HepG2 (cell line): ENCODE data around the gene SORBS2. TPM values are rescaled to one million over a fixed set of nuclear protein-coding genes. Genes with fewer than 3 reads are reported as not detected.

Source experiments
- ATAC-seq: fragments of 200-7000 bp; cut with Tn5 transposase; 3 replicates; pipeline ENCODE4 v1.9.1; 2020; ENCODE audit warnings: mild to moderate bottlenecking, moderate library complexity
- BruUV-seq: library from RNA; stranded (reverse); fragments of 400-500 nt; replicated peaks from 2 replicates; lab custom pipeline; 2021; lab: Mats Ljungman, UMichigan
- CTCF ChIA-PET: fragments of 300-600 bp; formaldehyde crosslinking; extraction: SDS; loops from one replicate; lab custom pipeline; 2021; ENCODE audit warnings: low total read pairs, inconsistent platforms, low intra/inter-chr PET ratio; lab: Yijun Ruan, JAX
- POLR2A ChIA-PET: fragments of 350-600 bp; sonication (Branson Sonifier 250); formaldehyde crosslinking; loops from one replicate; lab custom pipeline; 2020; ENCODE audit warnings: antibody characterized with exemption, inconsistent platforms; lab: Yijun Ruan, JAX
- DNase-seq: peaks from one replicate; pipeline ENCODE4 v3.0.0-alpha.2; 2015; ENCODE audit warnings: low spot score
- FAIRE-seq: peaks from 3 replicates; lab custom pipeline; 2011; peaks lifted over from hg19 to GRCh38; lab: Jason Lieb, UNC
- H2AFZ ChIP-seq: one replicate; pipeline ENCODE4 v1.6.1; 2011; ENCODE audit warnings: low read length, inconsistent platforms
- H3K27ac ChIP-seq: fragments of 300-600 bp; 3 replicates; pipeline ENCODE4 v1.8.0; 2011; ENCODE audit warnings: mixed run types, mild to moderate bottlenecking, mixed read lengths, low read length, inconsistent platforms; ENCODE audit not compliant: insufficient read depth; ENCODE audit errors: extremely low read length
- H3K27me3 ChIP-seq, 2 experiments: fragments of 200-600 bp in 1 of 2; 2 replicates in 1 of 2; 3 replicates in 1 of 2; pipeline versions ENCODE4 v1.6.0 to v1.8.0; 2011; ENCODE audit warnings: low read length in 2 of 2, mild to moderate bottlenecking in 2 of 2, moderate library complexity in 2 of 2, inconsistent platforms in 1 of 2; ENCODE audit not compliant: insufficient read depth in 2 of 2, control insufficient read depth in 1 of 2
- H3K36me3 ChIP-seq, 2 experiments: fragments of 200-600 bp in 1 of 2; replicated peaks in 1 of 2; 2 replicates in 1 of 2; 3 replicates in 1 of 2; pipeline versions ENCODE4 v1.5.1 to v1.8.0; 2011; ENCODE audit warnings: low read length in 2 of 2, inconsistent platforms in 1 of 2; ENCODE audit not compliant: insufficient read depth in 2 of 2, control insufficient read depth in 1 of 2
- H3K4me1 ChIP-seq: 2 replicates; pipeline ENCODE4 v1.5.1; 2012; ENCODE audit warnings: low read length, inconsistent platforms; ENCODE audit not compliant: insufficient read depth
- H3K4me2 ChIP-seq: 2 replicates; pipeline ENCODE4 v1.6.0; 2011; ENCODE audit warnings: low read depth, low read length, inconsistent platforms
- H3K4me3 ChIP-seq, 3 experiments: fragments of 200-600 bp in 1 of 3; sonication (generic), shearing (Covaris generic) in 1 of 3; replicated peaks in 1 of 3; 2 replicates each; pipeline ENCODE4 v1.5.1; 2011 to 2016; ENCODE audit warnings: low read length in 3 of 3, inconsistent platforms in 2 of 3, low read depth in 2 of 3, mild to moderate bottlenecking in 2 of 3, control low read depth in 1 of 3, mixed read lengths in 1 of 3; ENCODE audit not compliant: insufficient read depth in 1 of 3
- H3K79me2 ChIP-seq: one replicate; pipeline ENCODE4 v1.6.1; 2011; ENCODE audit warnings: low read length, inconsistent platforms; ENCODE audit not compliant: insufficient read depth
- H3K9ac ChIP-seq: 2 replicates; pipeline ENCODE4 v1.6.0; 2011; ENCODE audit warnings: mild to moderate bottlenecking, low read depth, low read length, inconsistent platforms; ENCODE audit not compliant: insufficient read depth
- H3K9me3 ChIP-seq: 2 replicates; pipeline ENCODE4 v1.5.1; 2012; ENCODE audit warnings: mild to moderate bottlenecking, low read length
- H4K20me1 ChIP-seq: 2 replicates; pipeline ENCODE4 v1.6.0; 2011; ENCODE audit warnings: inconsistent platforms, mild to moderate bottlenecking, low read length, moderate library complexity; ENCODE audit not compliant: insufficient read depth
- HNRNPK ChIP-seq: fragments of 200-400 bp; formaldehyde crosslinking; IDR thresholded peaks from 2 replicates; pipeline ENCODE4 v1.6.1; 2018; ENCODE audit warnings: low read length, low read depth, moderate library complexity, mild to moderate bottlenecking; ENCODE audit not compliant: poor library complexity, severe bottlenecking
- HOXA7 ChIP-seq: sonication (generic); formaldehyde crosslinking; IDR thresholded peaks from 2 replicates; pipeline ENCODE4 v1.8.1; 2022; ENCODE audit warnings: mild to moderate bottlenecking, missing genetic modification reagents, moderate library complexity
- IKZF1 ChIP-seq: fragments of 450-650 bp; IDR thresholded peaks from 2 replicates; pipeline ENCODE4 v1.7.1; 2016
- KAT8 ChIP-seq: IDR thresholded peaks from 2 replicates; pipeline ENCODE4 v1.6.1; 2016; ENCODE audit warnings: missing genetic modification reagents, missing compliant biosample characterization
- KMT2B ChIP-seq: IDR thresholded peaks from 2 replicates; pipeline ENCODE4 v1.6.1; 2016; ENCODE audit warnings: missing genetic modification reagents, missing compliant biosample characterization
- MAFK ChIP-seq, 2 experiments: IDR thresholded peaks in 1 of 2; conservative IDR thresholded peaks in 1 of 2; 2 replicates each; pipeline ENCODE4 v1.6.1; 2011; ENCODE audit warnings: improper control_type of control experiment in 2 of 2, low read length in 2 of 2
- RAD51 ChIP-seq: fragments of 450-650 bp; IDR thresholded peaks from 2 replicates; pipeline ENCODE4 v1.6.1; 2016; ENCODE audit warnings: borderline replicate concordance
- ZBTB7B ChIP-seq: sonication (generic); formaldehyde crosslinking; IDR thresholded peaks from 2 replicates; pipeline ENCODE4 v1.4.0; 2020; ENCODE audit warnings: missing genetic modification reagents
- ZNF256 ChIP-seq: sonication (generic); formaldehyde crosslinking; conservative IDR thresholded peaks from 2 replicates; pipeline ENCODE4 v1.4.0; 2020; ENCODE audit warnings: missing genetic modification reagents
- ZNF318 ChIP-seq: sonication (generic); formaldehyde crosslinking; IDR thresholded peaks from 2 replicates; pipeline ENCODE4 v1.4.0; 2020; ENCODE audit warnings: mild to moderate bottlenecking, missing genetic modification reagents
- ZNF460 ChIP-seq: sonication (generic); formaldehyde crosslinking; IDR thresholded peaks from 2 replicates; pipeline ENCODE4 v1.5.1; 2020; ENCODE audit warnings: missing genetic modification reagents, mild to moderate bottlenecking, borderline replicate concordance
- ZNF570 ChIP-seq: sonication (generic); formaldehyde crosslinking; IDR thresholded peaks from 2 replicates; pipeline ENCODE4 v1.4.0; 2020; ENCODE audit warnings: mild to moderate bottlenecking, missing genetic modification reagents, borderline replicate concordance
- WGBS: methylation state at CpG from one replicate; pipeline ENCODE4 v1.1.6; 2017; ENCODE audit warnings: low lambda C conversion rate; 5-methylcytosine and 5-hydroxymethylcytosine counted together
- in situ Hi-C: cut with HindIII; loops from 2 replicates; pipeline ENCODE4 v1.10.0; 2017; ENCODE audit warnings: low pct_unique_long_range_greater_than_20kb; ENCODE audit not compliant: extremely low pct_ligation_motif_present
- intact Hi-C: fragments of 100-400 bp; cut with micrococcal nuclease; formaldehyde crosslinking; loops from one replicate; pipeline ENCODE4 v1.10.0; 2022; ENCODE audit not compliant: unreplicated experiment
- polyA plus RNA-seq, 8 experiments: library from polyadenylated mRNA; depleted of rRNA in 3 of 8; stranded (reverse) in 7 of 8; unstranded in 1 of 8; fragments of >200 nt; fragmentation: Illumina TruSeq in 4 of 8; extraction: Trizol in 4 of 8; gene quantifications; 2 replicates each; pipeline versions ENCODE4 v1.2.1 to v1.2.3, GENCODE V29; 2011 to 2016; ENCODE audit warnings: low read depth in 4 of 8, missing spikeins in 1 of 8, mixed read lengths in 1 of 8; ENCODE audit not compliant: insufficient read depth in 1 of 8
- total RNA-seq, 5 experiments: library from RNA; depleted of rRNA; stranded (reverse); fragments of >200 nt; fragmentation: Illumina TruSeq; extraction: Trizol; gene quantifications; 2 replicates each; pipeline ENCODE4 v1.2.3, GENCODE V29; 2016; ENCODE audit warnings: low read depth in 1 of 5

Gene SORBS2
- total and polyA plus RNA-seq, 2 of the 13 experiments (the other 11 are each of a cell fraction or from before 2014, with no cell fraction given): 25.0 to 80.5 TPM

- H2AFZ ChIP-seq: no peak overlapping the region
- in situ Hi-C loops: no loop called here
- 91% methylated on average over 1 of the region's 1 CpG for WGBS
Measured at GRCh38 chr4:185744488-185744862, 67.5 kb downstream of the SORBS2 start.

GRCh38 chr4:185743722-185744487 is 68.1 kb downstream of the SORBS2 start:
- CTCF ChIA-PET: no interaction called here
- H3K27ac ChIP-seq: no peak overlapping the region
- TF ChIP-seq ZNF570 (CRISPR knock-in tag) (no peak), HOXA7 (no peak), ZBTB7B (CRISPR knock-in tag) (no peak), MAFK (conservative IDR thresholded peaks at IDR 0.05 in 1 of 2, IDR thresholded peaks at IDR 0.05 in 1 of 2; ENCODE audit: low read length in 2 of 2) (peak; percentile 53 to 60; a peak in 3 of 4 replicates), ZNF256 (no peak), HNRNPK (peak; percentile 32), ZNF318 (CRISPR knock-in tag) (no peak)

More at GRCh38 chr4:185744488-185744862, 67.5 kb downstream of the SORBS2 start:
- Histone ChIP-seq H3K4me3 (no peak overlapping the region), H3K4me2 (no peak overlapping the region), H3K27ac (no peak overlapping the region), H3K27me3 (no peaks in the 10 kb centered on the region), H3K9me3 (no peaks in the 10 kb centered on the region), H3K9ac (no peak overlapping the region), H4K20me1 (no peaks in the 10 kb centered on the region; the same call in 1 of the 2 replicates), H3K79me2 (peaks cover 14% of the 10 kb centered on the region), H3K4me1 (peaks cover 56% of the 10 kb centered on the region), H3K36me3 (peaks cover 1 to 4% of the 10 kb centered on the region in 2 experiments; a peak in 4 of 5 replicates)
- DNase-seq (no peak), FAIRE-seq (no peak), ATAC-seq (no peak)
- intact Hi-C loops: no loop called here
- TF ChIP-seq ZNF460: no peak
- TF ChIP-seq IKZF1: no peak
- no peak for TF ChIP-seq KMT2B (CRISPR knock-in tag)
- no peak for TF ChIP-seq KAT8 (CRISPR knock-in tag)
- no peak for TF ChIP-seq RAD51
- ChIA-PET CTCF (no interaction called here), POLR2A (no interaction called here)
- no TSS peak for BruUV-seq

More at GRCh38 chr4:185743722-185744487, 68.1 kb downstream of the SORBS2 start:
- FAIRE-seq: no peak
- intact Hi-C loops: no loop called here
- peaks cover 14% of the 10 kb centered on the region for H3K79me2 ChIP-seq
- ATAC-seq: no peak
- POLR2A ChIA-PET: no interaction called here
- H3K4me3 ChIP-seq: no peak overlapping the region
- peaks cover 60% of the 10 kb centered on the region for H3K4me1 ChIP-seq
- H3K9ac ChIP-seq: no peak overlapping the region
- no TSS peak for BruUV-seq
- H3K36me3 ChIP-seq: peaks cover 1 to 4% of the 10 kb centered on the region in 2 experiments; a peak in 3 of 5 replicates
- no peaks in the 10 kb centered on the region for H3K27me3 ChIP-seq
- H2AFZ ChIP-seq: no peak overlapping the region
- peak; percentile 37 for DNase-seq
- WGBS: 88% methylated on average over 2 of the region's 2 CpGs
- in situ Hi-C loops: no loop called here
- no peak overlapping the region for H3K4me2 ChIP-seq
- no peaks in the 10 kb centered on the region for H3K9me3 ChIP-seq
- H4K20me1 ChIP-seq: no peaks in the 10 kb centered on the region; the same call in 1 of the 2 replicates
